Effector memory CD4-positive, alpha-beta T cell (primary cell): ENCODE results near the gene AMOTL1.

Source experiments
- DNase-seq, 3 donors: peaks; one replicate each; pipeline ENCODE4 v3.0.0-alpha.2; 2020
- H3K27ac ChIP-seq: 2 replicates; pipeline ENCODE4 v1.7.0; 2013; ENCODE audit warnings: mild to moderate bottlenecking, low read length, moderate library complexity; ENCODE audit not compliant: insufficient read depth, poor library complexity, severe bottlenecking
- H3K27me3 ChIP-seq: replicated peaks from 2 replicates; pipeline ENCODE4 v1.7.0; 2013; ENCODE audit warnings: mild to moderate bottlenecking, low read length; ENCODE audit not compliant: insufficient read depth, control insufficient read depth, poor library complexity, severe bottlenecking
- H3K36me3 ChIP-seq: 2 replicates; pipeline ENCODE4 v1.7.0; 2013; ENCODE audit warnings: mild to moderate bottlenecking, low read length, moderate library complexity; ENCODE audit not compliant: control insufficient read depth, insufficient read depth
- H3K4me1 ChIP-seq: 2 replicates; pipeline ENCODE4 v1.7.0; 2013; ENCODE audit warnings: low read length, mild to moderate bottlenecking; ENCODE audit not compliant: control insufficient read depth, insufficient read depth, poor library complexity, severe bottlenecking
- H3K4me3 ChIP-seq: 2 replicates; pipeline ENCODE4 v1.7.0; 2013; ENCODE audit warnings: low read length, low read depth, mild to moderate bottlenecking; ENCODE audit not compliant: insufficient read depth, poor library complexity, severe bottlenecking
- H3K9me3 ChIP-seq: 2 replicates; pipeline ENCODE4 v1.7.0; 2013; ENCODE audit warnings: mild to moderate bottlenecking, low read length, moderate library complexity; ENCODE audit not compliant: control insufficient read depth

AMOTL1 gene

DNA sequence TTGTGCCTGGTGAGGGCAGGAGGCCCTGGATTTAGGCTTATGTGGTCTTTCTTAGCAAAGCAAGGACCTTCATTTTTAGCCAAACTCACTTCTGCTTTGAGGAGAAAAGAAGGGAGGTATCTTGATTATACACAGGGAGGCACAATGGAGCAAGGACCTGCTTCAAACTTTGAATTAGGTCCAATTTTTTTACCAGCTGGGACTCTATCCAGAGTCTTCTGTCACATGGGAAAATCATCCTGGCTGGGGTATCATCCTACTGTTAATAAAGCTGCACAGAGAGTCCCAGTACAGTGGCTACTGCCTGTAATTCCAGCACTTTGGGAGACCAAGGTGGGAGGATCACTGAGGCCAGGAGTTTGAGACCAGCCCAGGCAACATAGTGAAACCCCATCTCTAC lies 117.4 kb downstream of the AMOTL1 start:
- Histone ChIP-seq H3K4me1 (no peaks in the 10 kb centered on the region), H3K36me3 (no peaks in the 10 kb centered on the region), H3K27ac (no peak overlapping the region), H3K9me3 (no peaks in the 10 kb centered on the region), H3K27me3 (no peaks in the 10 kb centered on the region), H3K4me3 (no peak overlapping the region)
- DNase-seq, result no peak

DNA sequence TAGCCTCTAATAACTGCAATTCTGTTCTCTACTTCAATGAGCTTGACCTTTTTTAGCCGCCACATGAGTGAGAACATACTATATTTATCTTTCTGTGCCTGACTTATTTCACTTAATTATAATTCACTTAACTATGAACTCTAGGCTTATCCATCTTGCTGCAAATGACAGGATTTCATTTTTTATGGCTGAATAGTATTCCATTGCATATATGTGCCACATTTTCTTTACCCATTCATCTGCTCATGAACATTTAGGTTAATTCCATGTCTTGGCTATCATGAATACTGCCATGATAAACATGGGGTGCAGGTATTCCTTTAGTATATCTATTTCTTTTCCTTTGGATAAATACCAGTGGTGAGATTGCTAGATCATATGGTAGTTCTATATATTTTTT lies 120.0 kb downstream of the AMOTL1 start:
- no peaks in the 10 kb centered on the region for H3K9me3 ChIP-seq
- DNase-seq, result no peak
- no peaks in the 10 kb centered on the region for H3K36me3 ChIP-seq
- no peak overlapping the region for H3K27ac ChIP-seq
- no peaks in the 10 kb centered on the region for H3K27me3 ChIP-seq
- H3K4me1 ChIP-seq, result no peaks in the 10 kb centered on the region
- H3K4me3 ChIP-seq, result no peak overlapping the region

- no peak for DNase-seq
- no peak overlapping the region for H3K27ac ChIP-seq
Measured at GRCh38 chr11:94895451-94895850, 127.3 kb downstream of the AMOTL1 start.

GRCh38 chr11:94895971-94896370 lies 127.8 kb downstream of the AMOTL1 start:
- DNase-seq, result no peak
- Histone ChIP-seq H3K9me3 (no peaks in the 10 kb centered on the region), H3K27ac (no peak overlapping the region), H3K4me1 (no peaks in the 10 kb centered on the region), H3K4me3 (no peak overlapping the region), H3K36me3 (no peaks in the 10 kb centered on the region), H3K27me3 (no peaks in the 10 kb centered on the region)

More at GRCh38 chr11:94895451-94895850, 127.3 kb downstream of the AMOTL1 start:
- no peak overlapping the region for H3K4me3 ChIP-seq
- H3K4me1 ChIP-seq, result no peaks in the 10 kb centered on the region
- no peaks in the 10 kb centered on the region for H3K36me3 ChIP-seq
- H3K9me3 ChIP-seq, result no peaks in the 10 kb centered on the region
- no peaks in the 10 kb centered on the region for H3K27me3 ChIP-seq

GRCh38 chr11:94897330-94897768 lies 129.2 kb downstream of the AMOTL1 start:
- Histone ChIP-seq H3K9me3 (no peaks in the 10 kb centered on the region), H3K27ac (no peak overlapping the region), H3K36me3 (no peaks in the 10 kb centered on the region), H3K4me3 (no peak overlapping the region), H3K4me1 (no peaks in the 10 kb centered on the region), H3K27me3 (no peaks in the 10 kb centered on the region)
- DNase-seq, result peak in 1 of 3 donors; percentile 1

- Histone ChIP-seq H3K27me3 (no peaks in the 10 kb centered on the region), H3K27ac (no peak overlapping the region), H3K4me3 (no peak overlapping the region), H3K9me3 (no peaks in the 10 kb centered on the region), H3K4me1 (no peaks in the 10 kb centered on the region), H3K36me3 (no peaks in the 10 kb centered on the region)
- DNase-seq, result no peak
Measured at GRCh38 chr11:94907226-94907625, 139.1 kb downstream of the AMOTL1 start.

GRCh38 chr11:94909371-94909820 lies 141.2 kb downstream of the AMOTL1 start:
- H3K36me3 ChIP-seq, result no peaks in the 10 kb centered on the region
- no peaks in the 10 kb centered on the region for H3K27me3 ChIP-seq
- H3K4me1 ChIP-seq, result no peaks in the 10 kb centered on the region
- H3K27ac ChIP-seq, result no peak overlapping the region
- no peak overlapping the region for H3K4me3 ChIP-seq
- no peaks in the 10 kb centered on the region for H3K9me3 ChIP-seq
- DNase-seq, result no peak

GRCh38 chr11:94910270-94910669 lies 142.1 kb downstream of the AMOTL1 start:
- Histone ChIP-seq H3K36me3 (no peaks in the 10 kb centered on the region), H3K9me3 (no peaks in the 10 kb centered on the region), H3K27ac (no peak overlapping the region), H3K4me1 (no peaks in the 10 kb centered on the region), H3K4me3 (no peak overlapping the region), H3K27me3 (no peaks in the 10 kb centered on the region)
- no peak for DNase-seq

- Histone ChIP-seq H3K36me3 (no peaks in the 10 kb centered on the region), H3K4me1 (no peaks in the 10 kb centered on the region), H3K27me3 (no peaks in the 10 kb centered on the region), H3K27ac (no peak overlapping the region), H3K9me3 (no peaks in the 10 kb centered on the region), H3K4me3 (no peak overlapping the region)
- DNase-seq, result no peak
Measured at GRCh38 chr11:94910779-94911178, 142.6 kb downstream of the AMOTL1 start.

DNA sequence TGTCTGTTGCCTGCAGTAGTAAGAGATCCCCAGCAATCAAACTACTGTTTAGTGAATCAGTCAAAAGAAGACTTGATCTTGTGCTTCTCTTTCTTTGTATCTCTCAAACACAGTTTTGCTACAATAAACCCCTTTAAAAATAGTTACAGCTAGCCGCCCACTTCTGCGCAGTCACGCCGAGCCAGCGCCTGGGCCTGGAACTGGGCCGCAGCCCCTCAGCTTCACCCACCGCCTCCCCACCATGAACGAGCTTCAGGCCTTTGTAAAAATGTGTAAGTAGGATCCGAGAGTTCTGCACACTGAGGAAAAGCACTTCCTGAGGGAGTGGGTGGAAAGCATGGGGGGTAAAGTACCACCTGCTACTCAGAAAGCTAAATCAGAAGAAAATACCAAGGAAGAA lies 144.7 kb downstream of the AMOTL1 start:
- H3K36me3 ChIP-seq, result no peaks in the 10 kb centered on the region
- H3K4me3 ChIP-seq, result no peak overlapping the region
- no peak for DNase-seq
- H3K27me3 ChIP-seq, result no peaks in the 10 kb centered on the region
- H3K27ac ChIP-seq, result no peak overlapping the region
- H3K4me1 ChIP-seq, result no peaks in the 10 kb centered on the region
- no peaks in the 10 kb centered on the region for H3K9me3 ChIP-seq
